GM12801 (cell line): ENCODE data around the gene NADSYN1.

Experiments
- CTCF ChIP-seq: IDR thresholded peaks from one replicate; pipeline ENCODE4 v1.5.1; 2011; ENCODE audit warnings: control low read depth; ENCODE audit not compliant: insufficient read length; ENCODE audit errors: extremely low read depth

Gene NADSYN1

GRCh38 chr11:71453037-71453917 is at the start of gene NADSYN1:
NADSYN1 (plus strand) TSS chr11:71453203; CDS start chr11:71453297, 94 bp downstream.
- TF ChIP-seq CTCF, result no peak

GRCh38 chr11:71404209-71404608 is 48.8 kb upstream of the NADSYN1 start:
- no peak for TF ChIP-seq CTCF

- TF ChIP-seq CTCF, result no peak
Measured at GRCh38 chr11:71406681-71407080, 46.3 kb upstream of the NADSYN1 start.

- no peak for TF ChIP-seq CTCF
Measured at GRCh38 chr11:71407356-71407755, 45.6 kb upstream of the NADSYN1 start.

- no peak for TF ChIP-seq CTCF
Measured at GRCh38 chr11:71408826-71409225, 44.2 kb upstream of the NADSYN1 start.

GRCh38 chr11:71410363-71410966 is 42.5 kb upstream of the NADSYN1 start:
- no peak for TF ChIP-seq CTCF

- no peak for TF ChIP-seq CTCF
Measured at GRCh38 chr11:71414645-71415044, 38.4 kb upstream of the NADSYN1 start.
